ENCODE data around the gene UBE2QL1.

UBE2QL1 gene

DNA sequence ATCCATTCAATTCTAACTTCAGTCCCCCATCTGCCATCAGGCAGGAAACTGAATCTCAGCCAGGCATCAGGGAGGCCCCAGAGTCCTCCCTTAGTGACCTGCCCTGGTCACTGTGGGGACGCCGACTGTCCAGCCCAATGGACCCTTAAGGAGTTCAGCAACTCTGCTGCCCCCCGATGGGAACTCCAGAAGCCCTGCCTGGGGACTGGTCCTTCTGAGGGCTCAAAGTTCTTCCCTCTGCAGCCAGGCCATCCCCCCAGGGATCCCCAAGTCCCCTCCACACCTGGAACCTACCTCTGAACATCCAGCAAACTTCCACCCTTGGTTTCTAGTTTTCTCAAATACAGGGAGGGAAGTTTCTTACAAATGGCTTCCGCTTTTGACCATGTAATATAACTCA is 76.8 kb downstream of the UBE2QL1 start:
- H3K4me3 ChIP-seq (ENCODE audit: severe bottlenecking), result no peak overlapping the region
- H3K9me3 ChIP-seq (ENCODE audit: severe bottlenecking), result no peaks in the 10 kb centered on the region
- no peaks in the 10 kb centered on the region for H3K36me3 ChIP-seq (ENCODE audit: low read depth)
- ATAC-seq (ENCODE audit: low read depth) (no peak), DNase-seq (ENCODE audit: low spot score) (no peak)
- no peak overlapping the region for H3K27ac ChIP-seq (ENCODE audit: poor library complexity, severe bottlenecking)
- TF ChIP-seq, protein P1, sequence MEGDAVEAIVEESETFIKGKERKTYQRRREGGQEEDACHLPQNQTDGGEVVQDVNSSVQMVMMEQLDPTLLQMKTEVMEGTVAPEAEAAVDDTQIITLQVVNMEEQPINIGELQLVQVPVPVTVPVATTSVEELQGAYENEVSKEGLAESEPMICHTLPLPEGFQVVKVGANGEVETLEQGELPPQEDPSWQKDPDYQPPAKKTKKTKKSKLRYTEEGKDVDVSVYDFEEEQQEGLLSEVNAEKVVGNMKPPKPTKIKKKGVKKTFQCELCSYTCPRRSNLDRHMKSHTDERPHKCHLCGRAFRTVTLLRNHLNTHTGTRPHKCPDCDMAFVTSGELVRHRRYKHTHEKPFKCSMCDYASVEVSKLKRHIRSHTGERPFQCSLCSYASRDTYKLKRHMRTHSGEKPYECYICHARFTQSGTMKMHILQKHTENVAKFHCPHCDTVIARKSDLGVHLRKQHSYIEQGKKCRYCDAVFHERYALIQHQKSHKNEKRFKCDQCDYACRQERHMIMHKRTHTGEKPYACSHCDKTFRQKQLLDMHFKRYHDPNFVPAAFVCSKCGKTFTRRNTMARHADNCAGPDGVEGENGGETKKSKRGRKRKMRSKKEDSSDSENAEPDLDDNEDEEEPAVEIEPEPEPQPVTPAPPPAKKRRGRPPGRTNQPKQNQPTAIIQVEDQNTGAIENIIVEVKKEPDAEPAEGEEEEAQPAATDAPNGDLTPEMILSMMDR (IDR thresholded peaks at IDR 0.05; ENCODE audit: poor library complexity, severe bottlenecking), result no peak
- H3K27me3 ChIP-seq (ENCODE audit: insufficient read depth, poor library complexity, severe bottlenecking), result peaks cover 10% of the 10 kb centered on the region
- no peaks in the 10 kb centered on the region for H3K4me1 ChIP-seq (ENCODE audit: insufficient read depth, poor library complexity, severe bottlenecking)

DNA sequence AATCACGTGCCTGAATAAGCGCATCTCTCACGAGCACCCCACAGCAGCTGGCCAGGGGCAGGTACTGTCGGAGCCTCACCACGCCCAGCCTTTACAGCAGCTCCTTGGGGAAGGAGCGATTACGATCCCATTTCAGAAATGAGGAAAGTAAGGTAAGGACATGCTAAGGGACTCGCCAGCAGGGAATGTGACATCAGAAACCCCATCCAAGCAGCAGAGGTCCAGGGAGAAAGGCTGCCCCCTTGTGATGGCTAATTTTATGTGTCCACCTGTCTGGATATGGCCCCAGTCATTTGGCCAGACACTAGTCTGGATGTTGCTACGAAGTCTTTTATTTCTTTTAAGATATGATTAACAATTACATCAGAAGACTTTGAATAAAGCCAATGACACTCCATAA is 77.3 kb downstream of the UBE2QL1 start:
- DNase-seq (ENCODE audit: low spot score), result no peak

DNA sequence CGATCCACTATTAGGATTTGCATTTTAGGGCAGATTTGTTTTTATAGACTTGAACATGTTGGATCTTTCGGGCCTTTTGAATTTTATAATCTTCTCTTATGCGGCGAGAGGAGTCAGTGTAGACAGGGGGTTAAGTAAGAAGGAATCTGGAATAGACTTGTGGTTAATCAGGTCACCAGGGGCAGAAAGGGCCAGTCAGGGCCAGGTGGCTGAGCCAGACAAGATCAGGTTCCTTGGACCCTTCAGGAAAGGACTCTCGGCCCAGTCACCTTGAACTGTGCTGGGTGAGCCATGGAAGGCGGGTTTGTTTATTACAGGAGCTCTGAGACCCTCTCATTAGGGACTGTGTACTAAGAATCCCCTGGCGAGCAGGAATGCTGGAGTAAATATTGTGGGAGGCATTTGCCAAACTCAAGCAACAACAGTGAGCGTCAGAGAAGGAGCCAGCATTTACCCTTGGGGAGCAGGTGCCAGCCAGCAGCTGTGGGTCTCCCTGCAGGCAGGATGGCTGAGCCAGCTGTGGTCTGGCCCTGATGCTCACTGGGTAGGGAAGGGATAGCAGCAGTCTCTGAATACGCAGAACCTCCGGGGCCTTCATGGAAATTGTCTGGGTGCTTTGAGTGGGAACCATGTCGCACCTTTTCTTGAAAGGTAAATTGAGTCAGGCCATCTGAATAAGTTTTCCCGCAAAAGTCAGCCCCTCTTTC is 79.2 kb downstream of the UBE2QL1 start:
- Histone ChIP-seq H3K27ac (ENCODE audit: poor library complexity, severe bottlenecking) (no peak overlapping the region), H3K27me3 (ENCODE audit: insufficient read depth, poor library complexity, severe bottlenecking) (peaks cover 14% of the 10 kb centered on the region), H3K4me1 (ENCODE audit: insufficient read depth, poor library complexity, severe bottlenecking) (no peaks in the 10 kb centered on the region), H3K36me3 (ENCODE audit: low read depth) (no peaks in the 10 kb centered on the region), H3K9me3 (ENCODE audit: severe bottlenecking) (no peaks in the 10 kb centered on the region), H3K4me3 (ENCODE audit: severe bottlenecking) (no peak overlapping the region)
- no peak for ATAC-seq (ENCODE audit: low read depth)
- TF ChIP-seq, protein P1 (IDR thresholded peaks at IDR 0.05; ENCODE audit: poor library complexity, severe bottlenecking), result no peak
- no peak for DNase-seq (ENCODE audit: low spot score)

More for the DNA sequence above, 77.3 kb downstream of the UBE2QL1 start:
- no peak for ATAC-seq (ENCODE audit: low read depth)
- TF ChIP-seq, protein P1 (IDR thresholded peaks at IDR 0.05; ENCODE audit: poor library complexity, severe bottlenecking), result peak; percentile 40
- Histone ChIP-seq H3K4me3 (ENCODE audit: severe bottlenecking) (no peak overlapping the region), H3K4me1 (ENCODE audit: insufficient read depth, poor library complexity, severe bottlenecking) (no peaks in the 10 kb centered on the region), H3K27me3 (ENCODE audit: insufficient read depth, poor library complexity, severe bottlenecking) (peaks cover 11% of the 10 kb centered on the region), H3K36me3 (ENCODE audit: low read depth) (no peaks in the 10 kb centered on the region), H3K27ac (ENCODE audit: poor library complexity, severe bottlenecking) (no peak overlapping the region), H3K9me3 (ENCODE audit: severe bottlenecking) (no peaks in the 10 kb centered on the region)

DNA sequence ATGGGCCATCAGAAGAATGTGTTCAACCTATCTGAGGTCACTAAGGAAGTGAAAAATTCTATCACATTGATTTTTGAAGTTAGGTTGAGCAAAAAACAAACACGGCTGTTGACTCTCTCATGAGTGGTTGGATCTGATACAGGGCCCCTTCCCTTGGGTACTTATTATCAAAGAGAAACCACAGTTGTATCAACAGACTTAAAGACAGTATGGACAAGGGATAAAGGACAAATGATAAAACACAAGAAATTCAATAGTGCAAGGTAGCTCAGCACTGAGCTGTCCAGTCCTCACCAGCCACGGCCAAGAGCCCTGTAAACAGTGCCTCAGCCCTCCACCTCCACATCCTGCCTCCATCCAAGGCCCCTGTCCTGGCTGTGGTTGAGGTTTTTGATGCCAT is 86.9 kb downstream of the UBE2QL1 start:
- ATAC-seq (ENCODE audit: low read depth), result no peak
- peaks cover 17% of the 10 kb centered on the region for H3K27me3 ChIP-seq (ENCODE audit: insufficient read depth, poor library complexity, severe bottlenecking)
- H3K36me3 ChIP-seq (ENCODE audit: low read depth), result no peaks in the 10 kb centered on the region
- no peak overlapping the region for H3K4me3 ChIP-seq (ENCODE audit: severe bottlenecking)
- H3K27ac ChIP-seq (ENCODE audit: poor library complexity, severe bottlenecking), result no peak overlapping the region
- DNase-seq (ENCODE audit: low spot score), result no peak
- no peaks in the 10 kb centered on the region for H3K9me3 ChIP-seq (ENCODE audit: severe bottlenecking)
- H3K4me1 ChIP-seq (ENCODE audit: insufficient read depth, poor library complexity, severe bottlenecking), result no peaks in the 10 kb centered on the region
- TF ChIP-seq, protein P1 (IDR thresholded peaks at IDR 0.05; ENCODE audit: poor library complexity, severe bottlenecking), result no peak

DNA sequence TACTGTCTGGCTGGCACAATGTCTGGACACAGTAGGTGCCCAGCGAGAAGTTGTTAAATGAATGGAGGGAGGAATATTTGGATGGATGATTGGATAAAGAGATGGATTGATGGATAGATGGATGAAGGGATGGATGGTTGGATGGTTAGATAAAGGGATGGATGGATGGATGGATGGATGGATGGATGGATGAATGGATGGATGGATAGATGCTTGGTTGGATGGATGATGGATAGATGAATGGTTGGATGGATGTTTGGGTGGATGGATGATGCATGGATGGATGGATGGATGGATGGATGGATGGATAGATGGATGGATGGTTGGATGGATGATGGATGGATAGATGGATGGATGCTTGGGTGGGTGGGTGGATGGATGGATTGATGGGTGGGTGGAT is 90.4 kb downstream of the UBE2QL1 start:
- TF ChIP-seq, protein P1 (IDR thresholded peaks at IDR 0.05; ENCODE audit: poor library complexity, severe bottlenecking), result no peak
- Histone ChIP-seq H3K36me3 (ENCODE audit: low read depth) (no peaks in the 10 kb centered on the region), H3K4me1 (ENCODE audit: insufficient read depth, poor library complexity, severe bottlenecking) (no peaks in the 10 kb centered on the region), H3K27ac (ENCODE audit: poor library complexity, severe bottlenecking) (no peak overlapping the region), H3K27me3 (ENCODE audit: insufficient read depth, poor library complexity, severe bottlenecking) (peaks cover 14% of the 10 kb centered on the region), H3K4me3 (ENCODE audit: severe bottlenecking) (no peak overlapping the region), H3K9me3 (ENCODE audit: severe bottlenecking) (no peaks in the 10 kb centered on the region)
- ATAC-seq (ENCODE audit: low read depth) (no peak), DNase-seq (ENCODE audit: low spot score) (no peak)

Data from RWPE2 (cell line).